IMR-90 (cell line): ENCODE measurements around the gene GIMD1. TPM values are rescaled to one million over a fixed set of nuclear protein-coding genes. Genes with fewer than 3 reads are reported as not detected.

Source experiments
- ATAC-seq: fragments of 200-7000 bp; cut with Tn5 transposase; 2 replicates; pipeline ENCODE4 v1.9.1; 2020; ENCODE audit warnings: low read depth, mild to moderate bottlenecking, moderate library complexity
- BruUV-seq: library from RNA; stranded (reverse); fragments of 400-500 nt; replicated peaks from 2 replicates; lab custom pipeline; 2021; lab: Mats Ljungman, UMichigan
- CTCF ChIA-PET: fragments of 300-600 bp; formaldehyde crosslinking; extraction: SDS; loops from one replicate; lab custom pipeline; 2021; ENCODE audit warnings: antibody characterized with exemption; lab: Yijun Ruan, JAX
- POLR2A ChIA-PET: fragments of 300-600 bp; sonication (Branson Sonifier 250); formaldehyde crosslinking; loops from one replicate; lab custom pipeline; 2022; ENCODE audit warnings: antibody characterized with exemption; ENCODE audit not compliant: unreplicated experiment; lab: Charles Lee
- DNase-seq: peaks from one replicate; pipeline ENCODE4 v3.0.0; 2013
- H2AFZ ChIP-seq: replicated peaks from 2 replicates; pipeline ENCODE3; 2013; ENCODE audit warnings: low read length, mild to moderate bottlenecking; ENCODE audit not compliant: poor library complexity
- H2AK5ac ChIP-seq: 2 replicates; pipeline ENCODE4 v1.6.1; 2013; ENCODE audit warnings: low read depth, low read length, inconsistent platforms
- H2AK9ac ChIP-seq: replicated peaks from 2 replicates; pipeline ENCODE3; 2013; ENCODE audit warnings: mild to moderate bottlenecking, low read depth, low read length, moderate library complexity; ENCODE audit not compliant: poor library complexity
- H2BK120ac ChIP-seq: 2 replicates; pipeline ENCODE4 v1.6.1; 2013; ENCODE audit warnings: low read depth, low read length, inconsistent platforms
- H2BK15ac ChIP-seq: 3 replicates; pipeline ENCODE4 v1.6.1; 2013; ENCODE audit warnings: low read depth, low read length, inconsistent platforms
- H2BK20ac ChIP-seq: 2 replicates; pipeline ENCODE4 v1.6.1; 2013; ENCODE audit warnings: low read depth, mild to moderate bottlenecking, inconsistent platforms, low read length, moderate library complexity
- H2BK5ac ChIP-seq: 2 replicates; pipeline ENCODE4 v1.6.1; 2013; ENCODE audit warnings: mild to moderate bottlenecking, low read depth, low read length, inconsistent platforms; ENCODE audit not compliant: poor library complexity, severe bottlenecking
- H3K14ac ChIP-seq: replicated peaks from 2 replicates; pipeline ENCODE4 v1.6.1; 2013; ENCODE audit warnings: low read depth, low read length, inconsistent platforms
- H3K18ac ChIP-seq: 2 replicates; pipeline ENCODE4 v1.6.1; 2013; ENCODE audit warnings: low read depth, low read length, control low read depth
- H3K23ac ChIP-seq: 2 replicates; pipeline ENCODE4 v1.6.1; 2013; ENCODE audit warnings: low read depth, low read length, inconsistent platforms
- H3K27ac ChIP-seq: 2 replicates; pipeline ENCODE4 v1.5.1; 2013; ENCODE audit warnings: mild to moderate bottlenecking, control low read depth, low read length; ENCODE audit not compliant: insufficient read depth
- H3K27me3 ChIP-seq: 2 replicates; pipeline ENCODE4 v1.6.1; 2013; ENCODE audit warnings: low read length; ENCODE audit not compliant: control insufficient read depth, insufficient read depth
- H3K36me3 ChIP-seq: 2 replicates; pipeline ENCODE4 v1.6.1; 2013; ENCODE audit warnings: low read length, mixed read lengths; ENCODE audit not compliant: control insufficient read depth, insufficient read depth
- H3K4ac ChIP-seq: 2 replicates; pipeline ENCODE4 v1.6.1; 2013; ENCODE audit warnings: low read depth, low read length, inconsistent platforms
- H3K4me1 ChIP-seq: 2 replicates; pipeline ENCODE4 v1.6.1; 2013; ENCODE audit warnings: low read length, mixed read lengths; ENCODE audit not compliant: control insufficient read depth, insufficient read depth
- H3K4me2 ChIP-seq: 2 replicates; pipeline ENCODE4 v1.6.1; 2013; ENCODE audit warnings: low read depth, mild to moderate bottlenecking, control low read depth, low read length, moderate library complexity
- H3K4me3 ChIP-seq: 2 replicates; pipeline ENCODE4 v1.5.1; 2013; ENCODE audit warnings: low read depth, mild to moderate bottlenecking, control low read depth, low read length, moderate library complexity; ENCODE audit not compliant: insufficient read depth
- H3K56ac ChIP-seq: 2 replicates; pipeline ENCODE4 v1.6.1; 2013; ENCODE audit warnings: low read length, inconsistent platforms; ENCODE audit not compliant: insufficient read depth; ENCODE audit errors: extremely low read depth
- H3K79me1 ChIP-seq, 2 experiments: 2 replicates each; pipeline ENCODE4 v1.6.1; 2013; ENCODE audit warnings: low read length in 2 of 2, inconsistent platforms in 1 of 2, low read depth in 1 of 2
- H3K9ac ChIP-seq: 2 replicates; pipeline ENCODE4 v1.6.1; 2013; ENCODE audit warnings: low read depth, low read length, control low read depth
- H3K9me1 ChIP-seq: 2 replicates; pipeline ENCODE4 v1.6.1; 2013; ENCODE audit warnings: low read length, inconsistent platforms; ENCODE audit not compliant: insufficient read depth
- H3K9me3 ChIP-seq: 2 replicates; pipeline ENCODE4 v1.6.1; 2013; ENCODE audit warnings: low read length; ENCODE audit not compliant: control insufficient read depth, insufficient read depth
- H4K20me1 ChIP-seq: 2 replicates; pipeline ENCODE4 v1.6.1; 2013; ENCODE audit warnings: low read length, inconsistent platforms; ENCODE audit not compliant: insufficient read depth
- H4K5ac ChIP-seq: 2 replicates; pipeline ENCODE4 v1.6.1; 2013; ENCODE audit warnings: mild to moderate bottlenecking, low read depth, low read length, control low read depth
- H4K8ac ChIP-seq, 2 experiments: 2 replicates each; pipeline ENCODE4 v1.6.1; 2013; ENCODE audit warnings: low read depth in 2 of 2, low read length in 2 of 2, control low read depth in 1 of 2, inconsistent platforms in 1 of 2
- H4K91ac ChIP-seq: 2 replicates; pipeline ENCODE4 v1.6.1; 2013; ENCODE audit warnings: low read depth, low read length, inconsistent platforms; ENCODE audit not compliant: insufficient read depth
- BHLHE40 ChIP-seq: fragments of 150-350 bp; IDR thresholded peaks from 2 replicates; pipeline ENCODE4 v1.6.1; 2016; ENCODE audit warnings: mild to moderate bottlenecking, low read depth, low read length
- CEBPB ChIP-seq: IDR thresholded peaks from 2 replicates; pipeline ENCODE4 v1.6.1; 2012; ENCODE audit warnings: low read depth, low read length, improper control_type of control experiment
- CHD1 ChIP-seq: IDR thresholded peaks from 2 replicates; pipeline ENCODE4 v1.6.1; 2012; ENCODE audit warnings: low read depth, low read length, improper control_type of control experiment
- CTCF ChIP-seq: conservative IDR thresholded peaks from 2 replicates; pipeline ENCODE4 v1.5.1; 2012; ENCODE audit warnings: mild to moderate bottlenecking, low read depth, low read length, improper control_type of control experiment
- FOS ChIP-seq: fragments of 150-350 bp; IDR thresholded peaks from 2 replicates; pipeline ENCODE4 v1.6.1; 2016; ENCODE audit warnings: low read depth, low read length
- MAFK ChIP-seq: IDR thresholded peaks from 2 replicates; pipeline ENCODE4 v1.6.1; 2012; ENCODE audit warnings: low read depth, low read length, improper control_type of control experiment
- MAZ ChIP-seq: IDR thresholded peaks from 2 replicates; pipeline ENCODE4 v1.6.1; 2012; ENCODE audit warnings: low read depth, mild to moderate bottlenecking, low read length, improper control_type of control experiment, moderate library complexity, borderline replicate concordance
- MXI1 ChIP-seq: IDR thresholded peaks from 2 replicates; pipeline ENCODE4 v1.6.1; 2012; ENCODE audit warnings: low read depth, mild to moderate bottlenecking, low read length, moderate library complexity, borderline replicate concordance
- NFE2L2 ChIP-seq: fragments of 150-350 bp; IDR thresholded peaks from 2 replicates; pipeline ENCODE4 v1.6.1; 2016; ENCODE audit warnings: low read depth, mild to moderate bottlenecking, low read length
- POLR2A ChIP-seq: IDR thresholded peaks from 2 replicates; pipeline ENCODE4 v1.6.1; 2012; ENCODE audit warnings: mild to moderate bottlenecking, low read depth, low read length
- RAD21 ChIP-seq: IDR thresholded peaks from 2 replicates; pipeline ENCODE4 v1.6.1; 2012; ENCODE audit warnings: low read length, improper control_type of control experiment
- RCOR1 ChIP-seq: IDR thresholded peaks from 2 replicates; pipeline ENCODE4 v1.6.1; 2012; ENCODE audit warnings: mild to moderate bottlenecking, low read length, improper control_type of control experiment; ENCODE audit not compliant: insufficient replicate concordance
- RFX5 ChIP-seq: IDR thresholded peaks from 2 replicates; pipeline ENCODE4 v1.8.0; 2012; ENCODE audit warnings: low read depth, mild to moderate bottlenecking, low read length, moderate library complexity
- SMC3 ChIP-seq: fragments of 150-350 bp; IDR thresholded peaks from 2 replicates; pipeline ENCODE4 v1.6.1; 2016; ENCODE audit warnings: low read depth, mild to moderate bottlenecking, antibody characterized with exemption, low read length, moderate library complexity
- WGBS, 2 experiments: methylation state at CpG; one replicate each; pipeline versions ENCODE4 v1.1.5 to v1.1.7; 2013; ENCODE audit warnings: missing lambda C conversion rate in 2 of 2; ENCODE audit not compliant: insufficient read length in 1 of 2; ENCODE audit errors: extremely low coverage in 2 of 2; 5-methylcytosine and 5-hydroxymethylcytosine counted together
- dilution Hi-C: fragments of 300-500 bp; cut with HindIII; formaldehyde crosslinking; loops from one replicate; pipeline ENCODE4 v1.14.3; 2018; ENCODE audit warnings: low sequenced_read_pairs; ENCODE audit not compliant: unreplicated experiment
- in situ Hi-C: fragments of 300-500 bp; cut with MboI; formaldehyde crosslinking; loops from 3 replicates; pipeline ENCODE4 v1.14.3; 2019; ENCODE audit warnings: low sequenced_read_pairs, inconsistent platforms, mixed read lengths
- intact Hi-C: fragments of 100-400 bp; cut with micrococcal nuclease; formaldehyde crosslinking; loops from 2 replicates; pipeline ENCODE4 v1.10.0; 2022
- polyA plus RNA-seq, 3 experiments: library from polyadenylated mRNA; depleted of rRNA; stranded (reverse); fragments of >200 nt; gene quantifications; 2 replicates each; pipeline ENCODE4 v1.2.3, GENCODE V29; 2012; ENCODE audit warnings: low replicate concordance in 1 of 3
- total RNA-seq: library from RNA; depleted of rRNA; stranded (reverse); fragments of >200 nt; gene quantifications from 2 replicates; pipeline ENCODE4 v1.2.3, GENCODE V29; 2012
- TF ChIP-seq, protein P1 (sequence below): fragments of 150-350 bp; IDR thresholded peaks from 2 replicates; pipeline ENCODE4 v1.6.1; 2016; ENCODE audit warnings: low read depth, mild to moderate bottlenecking, low read length, moderate library complexity, borderline replicate concordance
- TF ChIP-seq, protein P2 (sequence below): fragments of 150-350 bp; IDR thresholded peaks from 2 replicates; pipeline ENCODE4 v1.6.1; 2017; ENCODE audit warnings: mild to moderate bottlenecking, antibody characterized with exemption, low read length, low read depth

GIMD1 gene
- total and polyA plus RNA-seq, 2 of the 4 experiments (the other 2 are of a cell fraction), result 0.07 TPM; not detected in 1

DNA sequence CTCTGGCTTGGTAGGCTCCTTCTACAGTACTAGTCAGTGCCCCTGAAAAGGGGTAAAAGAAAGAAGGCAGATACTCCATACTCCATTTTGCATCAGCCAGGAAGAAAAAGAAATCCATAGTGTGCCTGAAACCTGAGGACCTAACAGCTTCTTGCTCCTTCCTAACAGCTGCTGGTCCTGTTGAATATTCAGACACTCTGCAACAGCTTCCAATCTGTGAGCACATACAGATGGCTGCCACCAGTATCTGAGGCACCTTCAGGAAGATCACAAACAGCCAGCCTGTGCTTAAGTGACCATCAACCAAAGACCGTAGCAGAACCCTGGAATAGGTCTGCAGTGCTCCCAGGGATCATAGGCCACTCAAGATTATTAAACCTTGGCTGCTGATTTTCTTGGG is 4.3 kb downstream of the GIMD1 start:
- Histone ChIP-seq H3K4me2 (no peak overlapping the region), H2BK5ac (no peak overlapping the region), H3K4ac (0 out of 2 replicates have a peak overlapping the region, but pooled peaks have one; percentile 33), H3K9me3 (no peaks in the 10 kb centered on the region), H3K14ac (0 out of 2 replicates have a peak overlapping the region, but pooled peaks have one; percentile 4), H2AFZ (peak overlapping the region; percentile 30), H4K8ac (no peak overlapping the region), H2BK15ac (peak overlapping the region; percentile 68; the same call in 1 of the 3 replicates), H3K23ac (no peak overlapping the region), H2BK120ac (0 out of 2 replicates have a peak overlapping the region, but pooled peaks have one; percentile 23), H4K5ac (no peak overlapping the region), H3K4me1 (peaks cover 8% of the 10 kb centered on the region), H3K4me3 (no peak overlapping the region), H3K27ac (no peak overlapping the region), H4K20me1 (peaks cover 3% of the 10 kb centered on the region; the same call in 1 of the 2 replicates), H3K9me1 (0 out of 2 replicates have a peak, but pooled peaks cover 6% of the 10 kb centered on the region), H2AK9ac (no peak overlapping the region), H3K36me3 (no peaks in the 10 kb centered on the region), H3K79me1 (no peaks in the 10 kb centered on the region), H2AK5ac (peak overlapping the region; percentile 64), H3K18ac (peak overlapping the region; percentile 23; the same call in 1 of the 2 replicates), H3K9ac (no peak overlapping the region), H3K56ac (no peak overlapping the region), H2BK20ac (no peak overlapping the region), H4K91ac (no peak overlapping the region), H3K27me3 (no peaks in the 10 kb centered on the region)
- intact Hi-C loops, result loop anchor here (5.0 kb wide), 1 partner anchor 87 kb away; no protein-coding TSS in a partner anchor
- in situ Hi-C loops, result no loop called here
- no peak for TF ChIP-seq CTCF
- no peak for TF ChIP-seq NFE2L2
- no peak for TF ChIP-seq BHLHE40
- TF ChIP-seq MAFK, result no peak
- TF ChIP-seq CHD1, result no peak
- no peak for TF ChIP-seq CEBPB
- no peak for TF ChIP-seq MAZ
- TF ChIP-seq, protein P1, sequence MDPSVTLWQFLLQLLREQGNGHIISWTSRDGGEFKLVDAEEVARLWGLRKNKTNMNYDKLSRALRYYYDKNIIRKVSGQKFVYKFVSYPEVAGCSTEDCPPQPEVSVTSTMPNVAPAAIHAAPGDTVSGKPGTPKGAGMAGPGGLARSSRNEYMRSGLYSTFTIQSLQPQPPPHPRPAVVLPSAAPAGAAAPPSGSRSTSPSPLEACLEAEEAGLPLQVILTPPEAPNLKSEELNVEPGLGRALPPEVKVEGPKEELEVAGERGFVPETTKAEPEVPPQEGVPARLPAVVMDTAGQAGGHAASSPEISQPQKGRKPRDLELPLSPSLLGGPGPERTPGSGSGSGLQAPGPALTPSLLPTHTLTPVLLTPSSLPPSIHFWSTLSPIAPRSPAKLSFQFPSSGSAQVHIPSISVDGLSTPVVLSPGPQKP, result no peak
- no peak for TF ChIP-seq FOS
- TF ChIP-seq, protein P2, sequence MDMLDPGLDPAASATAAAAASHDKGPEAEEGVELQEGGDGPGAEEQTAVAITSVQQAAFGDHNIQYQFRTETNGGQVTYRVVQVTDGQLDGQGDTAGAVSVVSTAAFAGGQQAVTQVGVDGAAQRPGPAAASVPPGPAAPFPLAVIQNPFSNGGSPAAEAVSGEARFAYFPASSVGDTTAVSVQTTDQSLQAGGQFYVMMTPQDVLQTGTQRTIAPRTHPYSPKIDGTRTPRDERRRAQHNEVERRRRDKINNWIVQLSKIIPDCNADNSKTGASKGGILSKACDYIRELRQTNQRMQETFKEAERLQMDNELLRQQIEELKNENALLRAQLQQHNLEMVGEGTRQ, result no peak
- no peak for TF ChIP-seq MXI1
- TF ChIP-seq RAD21, result no peak
- TF ChIP-seq RFX5, result no peak
- no peak for TF ChIP-seq SMC3
- TF ChIP-seq POLR2A, result no peak
- no peak for TF ChIP-seq RCOR1
- BruUV-seq, result no TSS peak
- dilution Hi-C loops, result no loop called here
- WGBS, 2 experiments, result no CpG with 5 or more reads among the region's 1 CpG
- DNase-seq (no peak), ATAC-seq (no peak)
- POLR2A ChIA-PET, result no interaction called here
- CTCF ChIA-PET, result no interaction called here
